NCI-H82 treated with DMSO at 0.1 percent for 48 hours (cell line): ENCODE data around the gene PTGER3.

Experiments
- DNase-seq: peaks from one replicate; lab custom pipeline; 2025; ENCODE audit not compliant: unreplicated experiment; lab: John Stamatoyannopoulos, UW

PTGER3 gene

DNA sequence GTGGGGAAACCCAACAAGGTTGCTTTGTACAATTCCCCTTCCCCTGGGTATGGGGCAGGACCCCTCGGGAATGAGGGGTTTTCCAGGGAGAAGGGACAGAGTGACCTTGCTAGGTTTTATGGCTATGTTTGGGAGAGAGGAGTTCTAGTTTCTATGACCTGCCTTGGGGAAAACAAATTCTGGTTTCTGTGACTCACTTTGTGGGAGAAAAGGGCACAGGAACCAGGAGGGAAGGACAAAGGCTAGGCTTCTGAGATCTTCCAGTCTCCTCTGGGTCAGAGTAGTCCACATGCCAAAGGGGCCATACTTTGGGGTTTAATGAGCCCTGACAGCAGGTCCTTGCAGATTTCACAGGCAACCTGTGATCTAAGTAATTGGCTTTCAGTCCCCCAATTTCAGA lies 5.5 kb upstream of the PTGER3 start:
- no peak for DNase-seq

DNA sequence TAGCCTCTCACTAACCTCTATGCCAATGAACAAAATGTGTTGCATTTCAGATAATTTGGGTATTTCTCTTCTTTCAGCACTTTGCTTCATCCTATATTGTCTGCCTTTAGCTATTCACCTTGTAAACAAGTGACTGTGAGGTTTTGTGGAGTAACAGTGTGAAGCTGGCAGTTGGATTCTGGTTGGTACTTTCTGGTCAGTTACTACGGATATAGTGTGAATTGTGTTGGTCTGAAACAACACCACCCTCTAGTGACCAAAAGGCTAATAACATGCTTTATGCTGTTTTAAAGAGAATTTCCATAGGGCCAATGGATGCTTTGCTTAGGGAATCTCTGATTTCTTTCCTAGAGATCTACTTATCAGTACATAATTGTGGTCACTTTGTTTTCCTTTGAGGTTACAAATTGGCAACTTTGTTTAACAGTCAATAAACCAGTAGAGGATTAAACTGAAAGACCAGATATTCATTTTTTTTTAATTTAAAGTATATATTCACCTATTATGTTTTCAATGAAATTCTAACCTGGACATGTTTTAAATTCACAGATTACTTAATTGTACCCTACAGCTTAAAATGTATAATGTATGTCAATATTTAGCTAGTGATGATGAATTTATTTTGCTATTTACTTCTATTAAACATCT lies 2.5 kb upstream of the PTGER3 start:
- DNase-seq: peak; percentile 69

DNA sequence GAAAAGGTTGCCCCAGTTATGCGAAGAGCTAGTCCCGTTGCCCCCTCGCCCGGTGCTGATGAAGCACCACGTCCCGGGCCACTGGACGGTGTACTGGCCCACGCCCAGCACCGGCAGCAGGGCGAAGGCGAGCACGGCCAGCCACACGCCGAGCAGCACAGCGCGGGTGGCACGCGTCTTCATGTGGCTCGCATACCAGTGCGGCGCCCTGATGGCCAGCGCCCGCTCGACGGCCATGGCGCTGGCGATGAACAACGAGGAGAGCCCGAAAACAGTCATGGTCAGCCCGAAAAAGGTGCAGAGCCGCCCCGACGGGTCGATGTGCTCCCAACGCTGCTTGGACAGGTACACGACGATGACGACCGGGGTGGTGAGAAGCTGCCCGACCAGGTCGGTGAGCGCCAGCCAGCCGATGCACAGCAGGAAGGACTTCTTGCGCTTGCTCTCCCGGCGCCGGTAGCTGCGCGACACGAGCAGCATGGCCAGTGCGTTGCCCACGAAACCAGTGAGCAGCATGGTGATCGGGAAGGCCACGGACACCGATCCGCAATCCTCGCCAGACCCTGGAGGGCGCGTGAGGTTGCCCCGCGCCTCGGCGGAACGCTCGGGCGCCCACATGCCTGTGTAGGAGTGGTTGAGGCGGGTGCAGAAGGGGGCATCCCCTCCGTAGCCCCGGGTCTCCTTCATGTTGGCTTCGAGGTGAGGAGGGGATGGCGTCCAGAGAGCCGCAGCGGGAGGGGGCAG lies 553 bp downstream of the PTGER3 start:
- no peak for DNase-seq

- no peak for DNase-seq
Measured at GRCh38 chr1:71045463-71046028, 2.1 kb downstream of the PTGER3 start.

DNA sequence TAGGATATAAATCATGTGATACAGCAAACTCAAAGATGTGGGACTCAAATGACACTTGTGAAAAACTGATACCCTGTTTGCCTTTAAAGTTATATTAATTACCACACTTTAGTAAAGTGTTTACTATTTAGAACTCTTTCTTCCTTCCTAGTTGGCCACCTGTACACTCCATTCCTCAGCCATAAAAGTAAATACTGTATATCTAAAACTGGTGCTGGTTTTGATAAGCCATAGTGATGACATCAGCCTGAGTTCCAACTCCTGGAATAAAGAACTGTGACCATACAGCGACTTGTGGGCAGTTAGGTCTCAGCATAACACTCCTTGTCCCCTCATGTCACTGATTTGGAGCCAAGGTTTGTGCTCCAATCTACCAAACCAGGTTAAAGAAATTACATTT lies 2.8 kb downstream of the PTGER3 start:
- DNase-seq: no peak

DNA sequence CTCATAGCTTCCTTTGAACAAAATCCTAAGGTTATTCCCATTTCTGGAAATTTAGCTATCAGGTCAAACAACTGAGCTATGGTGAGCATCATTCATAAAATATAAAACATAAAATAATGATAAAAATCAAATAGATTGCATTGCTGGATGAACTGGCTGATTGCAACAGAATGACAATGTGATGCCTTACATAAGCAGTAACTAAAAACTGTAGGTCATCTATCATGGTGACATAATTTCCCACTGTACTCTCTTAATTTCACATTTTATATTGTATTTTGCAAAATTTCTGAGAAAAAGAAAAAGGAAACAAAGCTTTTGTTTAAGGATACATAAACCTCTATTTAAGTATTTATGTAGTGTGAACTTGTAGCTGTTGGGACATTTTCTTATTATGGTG lies 4.6 kb downstream of the PTGER3 start:
- no peak for DNase-seq

- no peak for DNase-seq
Measured at GRCh38 chr1:71041806-71042205, 5.8 kb downstream of the PTGER3 start.

GRCh38 chr1:71039661-71040262 lies 7.9 kb downstream of the PTGER3 start:
- DNase-seq: no peak

DNA sequence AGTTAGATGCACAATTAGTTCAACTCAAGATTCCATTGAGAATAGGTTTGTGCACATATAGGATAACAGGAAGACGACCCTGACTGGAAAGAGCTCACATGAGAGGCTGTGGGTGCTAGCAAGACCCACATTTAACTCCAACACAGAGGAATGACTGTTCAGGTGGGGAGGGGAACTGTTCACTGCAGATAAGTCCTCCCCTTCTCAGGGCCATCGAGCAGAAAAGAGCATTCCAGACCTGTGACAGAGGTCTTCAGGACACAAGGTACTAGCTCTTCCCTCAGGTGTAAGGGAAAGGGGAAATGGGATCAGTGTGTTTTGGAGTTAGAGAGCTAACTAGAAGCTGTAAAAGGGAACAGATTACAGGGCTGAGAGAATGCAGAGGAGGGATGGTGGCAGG lies 8.7 kb downstream of the PTGER3 start:
- DNase-seq: no peak

- no peak for DNase-seq
Measured at GRCh38 chr1:71037829-71038620, 9.6 kb downstream of the PTGER3 start.

GRCh38 chr1:71037066-71037465 lies 10.6 kb downstream of the PTGER3 start:
- DNase-seq: no peak

DNA sequence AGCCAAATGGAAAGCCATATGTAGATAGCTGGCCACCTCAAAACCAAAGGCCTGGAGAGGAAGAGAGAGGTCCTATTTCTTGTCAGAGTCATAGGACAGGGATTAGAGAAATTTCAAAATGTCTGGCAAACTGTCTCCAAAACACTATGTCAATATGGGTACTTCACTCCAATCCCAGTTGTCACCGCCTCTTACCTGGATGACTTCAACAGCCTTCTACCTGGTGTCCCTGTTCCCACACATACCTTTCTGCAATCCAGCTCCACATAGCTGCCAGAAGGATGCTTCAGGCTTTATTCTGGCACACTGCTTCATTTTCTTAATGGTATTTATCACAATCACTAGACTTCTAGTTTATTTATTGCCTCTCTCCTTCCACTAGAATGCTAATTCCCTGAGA lies 14.5 kb downstream of the PTGER3 start:
- DNase-seq: no peak

GRCh38 chr1:71031426-71031825 lies 16.2 kb downstream of the PTGER3 start:
- DNase-seq: no peak

DNA sequence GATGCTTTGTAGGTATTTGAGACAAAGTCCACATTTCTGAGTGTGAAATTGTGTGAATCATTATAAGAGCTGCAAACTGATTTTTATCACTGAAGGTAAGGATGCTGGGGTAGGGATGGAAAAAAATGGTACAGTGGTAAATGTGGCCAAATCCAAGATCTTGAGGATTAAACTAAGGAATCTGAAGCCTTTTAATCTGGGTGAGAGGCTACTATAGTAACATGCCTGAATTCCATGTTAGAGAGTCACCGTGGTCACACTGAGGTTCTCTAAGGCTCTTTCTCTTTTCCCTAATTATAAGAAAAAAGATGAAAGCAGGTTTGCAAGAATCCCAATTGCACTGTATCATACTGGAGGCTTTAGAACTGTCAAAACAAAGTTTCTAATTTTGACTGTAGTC lies 17.6 kb downstream of the PTGER3 start:
- no peak for DNase-seq

GRCh38 chr1:71028981-71029380 lies 18.6 kb downstream of the PTGER3 start:
- DNase-seq: no peak

GRCh38 chr1:71027991-71028390 lies 19.6 kb downstream of the PTGER3 start:
- DNase-seq: no peak

- DNase-seq: no peak
Measured at GRCh38 chr1:71026093-71026492, 21.5 kb downstream of the PTGER3 start.

GRCh38 chr1:71023515-71023914 lies 24.1 kb downstream of the PTGER3 start:
- DNase-seq: no peak

DNA sequence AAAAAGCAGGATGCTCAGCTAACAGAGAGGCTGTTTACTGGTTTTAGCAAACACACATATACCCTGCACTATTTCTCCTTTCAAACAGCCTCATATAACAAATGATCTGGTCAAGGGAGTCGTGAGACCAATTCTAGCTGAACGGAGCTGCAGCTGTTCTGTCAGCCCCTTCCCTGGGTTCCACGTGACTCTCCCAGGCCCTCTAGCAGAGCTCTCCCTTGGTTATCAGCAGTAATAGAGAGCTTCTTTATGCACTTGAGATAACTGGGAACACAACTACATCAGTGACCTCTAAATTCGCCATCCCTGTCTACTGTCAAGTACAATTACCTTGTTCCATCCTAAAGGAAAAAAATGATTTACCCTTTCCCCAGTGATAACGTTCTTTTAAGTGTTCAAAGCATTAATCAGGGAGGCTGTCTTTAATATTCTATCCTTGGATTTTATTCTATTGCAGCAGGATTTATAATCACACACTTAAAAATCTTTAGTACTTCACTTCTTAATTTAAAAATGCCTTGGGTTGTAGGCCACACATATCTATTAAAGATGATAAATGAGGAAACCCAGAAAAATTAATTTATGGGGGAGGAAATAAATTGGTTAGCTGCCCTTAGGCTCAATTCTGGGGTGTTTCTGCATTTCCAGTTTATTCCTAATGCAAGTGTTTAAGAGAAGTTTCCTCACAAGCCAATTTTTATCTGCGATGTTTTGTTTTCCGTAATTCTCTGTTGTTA lies 28.2 kb downstream of the PTGER3 start:
- no peak for DNase-seq

DNA sequence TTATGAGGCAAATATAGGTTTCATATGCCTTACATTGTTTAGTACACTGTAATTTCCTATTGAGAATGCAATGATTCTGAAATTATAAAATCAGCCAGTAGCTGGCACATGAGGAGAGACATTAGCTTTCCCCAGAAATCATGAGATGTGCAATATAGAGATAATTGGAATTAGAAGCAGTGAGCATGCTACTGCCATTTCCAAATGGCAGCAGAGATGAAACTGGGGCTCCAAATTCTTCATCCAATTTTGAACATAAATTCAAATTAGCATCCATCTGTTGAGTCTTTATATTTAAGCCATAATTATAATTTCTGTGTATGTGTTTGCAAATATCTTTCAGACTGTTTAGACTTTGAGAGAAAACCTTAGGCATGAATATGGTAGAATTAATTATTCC lies 28.8 kb downstream of the PTGER3 start:
- DNase-seq: no peak

- no peak for DNase-seq
Measured at GRCh38 chr1:71015745-71016144, 31.9 kb downstream of the PTGER3 start.
